ENCODE results near the gene NDUFAF5.

DNA sequence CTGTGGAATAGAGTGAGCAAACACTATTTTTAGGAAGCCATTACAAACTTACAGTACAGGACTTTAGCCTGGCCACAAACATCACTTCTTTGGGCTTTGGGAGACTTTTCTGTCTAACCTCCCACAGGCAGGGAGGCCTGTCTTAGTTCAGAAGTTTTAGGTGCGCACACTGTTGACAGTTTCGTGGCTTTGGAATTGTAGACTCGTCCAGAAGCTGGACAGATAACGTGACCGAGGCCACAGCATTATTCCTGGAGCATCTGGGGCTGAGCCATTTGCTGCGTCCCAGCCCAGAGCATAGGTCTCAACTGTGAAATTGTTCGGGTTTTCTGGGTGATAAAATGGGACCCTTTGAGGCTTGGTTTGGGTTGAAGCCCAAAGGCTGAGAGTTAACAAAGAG, 53.8 kb downstream of the NDUFAF5 start:
- TF ChIP-seq CTCF (IDR thresholded peaks at IDR 0.05) (no peak), POLR2AphosphoS5 (IDR thresholded peaks at IDR 0.05) (peak in 2 of 3 donors; percentile 28 to 69)

All from transverse colon (tissue), 4 donors.